ENCODE results near the gene SCUBE3. TPM values are rescaled to one million over a fixed set of nuclear protein-coding genes. Genes with fewer than 3 reads are reported as not detected.

The SCUBE3 gene
- total and polyA plus RNA-seq, 2 of the 13 experiments (the other 11 are each of a cell fraction or from before 2014, with no cell fraction given) = not detected

- TF ChIP-seq PRDM10 (CRISPR knock-in tag; IDR thresholded peaks at IDR 0.05; ENCODE audit: low read depth) (0 out of 2 replicates have a peak, but pooled peaks have one; percentile 23), ZSCAN12 (CRISPR knock-in tag; IDR thresholded peaks at IDR 0.05) (no peak), ZNF562 (CRISPR knock-in tag; IDR thresholded peaks at IDR 0.05; ENCODE audit: borderline replicate concordance) (no peak), NFKBIZ (CRISPR knock-in tag; IDR thresholded peaks at IDR 0.05) (0 out of 2 replicates have a peak, but pooled peaks have one; percentile 27), CERS6 (CRISPR knock-in tag; IDR thresholded peaks at IDR 0.05) (no peak), MXD4 (CRISPR knock-in tag; IDR thresholded peaks at IDR 0.05) (0 out of 2 replicates have a peak, but pooled peaks have one; percentile 38), MIXL1 (CRISPR knock-in tag; IDR thresholded peaks at IDR 0.05) (peak; percentile 68; the same call in 1 of the 2 replicates), ZNF552 (CRISPR knock-in tag; IDR thresholded peaks at IDR 0.05; ENCODE audit: borderline replicate concordance) (no peak), MXD1 (CRISPR knock-in tag; IDR thresholded peaks at IDR 0.05) (0 out of 2 replicates have a peak, but pooled peaks have one; percentile 27), ZBTB1 (CRISPR knock-in tag; IDR thresholded peaks at IDR 0.05; ENCODE audit: borderline replicate concordance) (no peak), IRF2 (CRISPR knock-in tag; IDR thresholded peaks at IDR 0.05) (no peak; the same call in 1 of the 2 replicates), ZNF788 (CRISPR knock-in tag; IDR thresholded peaks at IDR 0.05; ENCODE audit: borderline replicate concordance) (no peak), MIER2 (CRISPR knock-in tag; IDR thresholded peaks at IDR 0.05) (peak; percentile 63; the same call in 1 of the 2 replicates), ZNF292 (CRISPR knock-in tag; IDR thresholded peaks at IDR 0.05; ENCODE audit: borderline replicate concordance, low read depth) (no peak), KLF6 (CRISPR knock-in tag; IDR thresholded peaks at IDR 0.05) (no peak), AGO1 (IDR thresholded peaks at IDR 0.05; ENCODE audit: low read depth, low read length, poor library complexity, severe bottlenecking) (no peak)
- TF ChIP-seq, protein P1, sequence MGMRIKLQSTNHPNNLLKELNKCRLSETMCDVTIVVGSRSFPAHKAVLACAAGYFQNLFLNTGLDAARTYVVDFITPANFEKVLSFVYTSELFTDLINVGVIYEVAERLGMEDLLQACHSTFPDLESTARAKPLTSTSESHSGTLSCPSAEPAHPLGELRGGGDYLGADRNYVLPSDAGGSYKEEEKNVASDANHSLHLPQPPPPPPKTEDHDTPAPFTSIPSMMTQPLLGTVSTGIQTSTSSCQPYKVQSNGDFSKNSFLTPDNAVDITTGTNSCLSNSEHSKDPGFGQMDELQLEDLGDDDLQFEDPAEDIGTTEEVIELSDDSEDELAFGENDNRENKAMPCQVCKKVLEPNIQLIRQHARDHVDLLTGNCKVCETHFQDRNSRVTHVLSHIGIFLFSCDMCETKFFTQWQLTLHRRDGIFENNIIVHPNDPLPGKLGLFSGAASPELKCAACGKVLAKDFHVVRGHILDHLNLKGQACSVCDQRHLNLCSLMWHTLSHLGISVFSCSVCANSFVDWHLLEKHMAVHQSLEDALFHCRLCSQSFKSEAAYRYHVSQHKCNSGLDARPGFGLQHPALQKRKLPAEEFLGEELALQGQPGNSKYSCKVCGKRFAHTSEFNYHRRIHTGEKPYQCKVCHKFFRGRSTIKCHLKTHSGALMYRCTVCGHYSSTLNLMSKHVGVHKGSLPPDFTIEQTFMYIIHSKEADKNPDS (CRISPR knock-in tag; IDR thresholded peaks at IDR 0.05) = no peak
- TF ChIP-seq, protein P2, sequence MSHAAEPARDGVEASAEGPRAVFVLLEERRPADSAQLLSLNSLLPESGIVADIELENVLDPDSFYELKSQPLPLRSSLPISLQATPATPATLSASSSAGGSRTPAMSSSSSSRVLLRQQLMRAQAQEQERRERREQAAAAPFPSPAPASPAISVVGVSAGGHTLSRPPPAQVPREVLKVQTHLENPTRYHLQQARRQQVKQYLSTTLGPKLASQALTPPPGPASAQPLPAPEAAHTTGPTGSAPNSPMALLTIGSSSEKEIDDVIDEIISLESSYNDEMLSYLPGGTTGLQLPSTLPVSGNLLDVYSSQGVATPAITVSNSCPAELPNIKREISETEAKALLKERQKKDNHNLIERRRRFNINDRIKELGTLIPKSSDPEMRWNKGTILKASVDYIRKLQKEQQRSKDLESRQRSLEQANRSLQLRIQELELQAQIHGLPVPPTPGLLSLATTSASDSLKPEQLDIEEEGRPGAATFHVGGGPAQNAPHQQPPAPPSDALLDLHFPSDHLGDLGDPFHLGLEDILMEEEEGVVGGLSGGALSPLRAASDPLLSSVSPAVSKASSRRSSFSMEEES (CRISPR knock-in tag; IDR thresholded peaks at IDR 0.05) = 0 out of 2 replicates have a peak, but pooled peaks have one; percentile 11
Measured at GRCh38 chr6:35294308-35294945, 80.7 kb downstream of the SCUBE3 start (continued).
